Cardiac muscle cell (in vitro differentiated cells and primary cell): ENCODE measurements around the gene RHOU. TPM values are rescaled to one million over a fixed set of nuclear protein-coding genes. Genes with fewer than 3 reads are reported as not detected.

ENCODE experiments used
- DNase-seq, 2 donors: peaks; one replicate each; pipeline versions ENCODE4 v3.0.0 to v3.0.0-alpha.2; 2010 to 2017; ENCODE audit warnings: low read depth in 1 of 2, low spot score in 1 of 2
- H3K27ac ChIP-seq: fragments of 200-600 bp; sonication (generic); 2 replicates; pipeline ENCODE4 v1.5.1; 2016
- H3K27me3 ChIP-seq: fragments of 200-600 bp; sonication (generic); 2 replicates; pipeline ENCODE4 v1.6.0; 2016; ENCODE audit warnings: control low read depth
- H3K36me3 ChIP-seq: fragments of 200-600 bp; sonication (generic); 2 replicates; pipeline ENCODE4 v1.5.1; 2016; ENCODE audit warnings: control low read depth
- H3K4me1 ChIP-seq: fragments of 200-600 bp; sonication (generic); 2 replicates; pipeline ENCODE4 v1.8.1; 2017; ENCODE audit warnings: low read depth, mild to moderate bottlenecking, mixed run types
- H3K4me3 ChIP-seq: fragments of 200-600 bp; sonication (generic); 2 replicates; pipeline ENCODE4 v1.5.1; 2016; ENCODE audit warnings: mild to moderate bottlenecking
- H3K9me3 ChIP-seq: fragments of 200-600 bp; sonication (generic); 2 replicates; pipeline ENCODE4 v1.5.1; 2017; ENCODE audit warnings: low read depth, mild to moderate bottlenecking, control low read depth
- polyA plus RNA-seq: library from polyadenylated mRNA; unstranded; fragments of >200 nt; fragmentation: Nextera tagmentation; extraction: Ambion mirVana; gene quantifications from 2 replicates; pipeline ENCODE4 v1.2.1, GENCODE V29; 2016
- total RNA-seq: library from RNA; depleted of rRNA; stranded (reverse); fragments of >200 nt; gene quantifications from 2 replicates; pipeline ENCODE4 v1.2.3, GENCODE V29; 2016
- TF ChIP-seq, protein P1 (sequence below): IDR thresholded peaks from 2 replicates; pipeline ENCODE4 v1.5.1; 2012; ENCODE audit warnings: low read depth, mild to moderate bottlenecking, low read length

Gene RHOU
- total and polyA plus RNA-seq, 2 experiments from 2014 or later, result 1.2 to 2.3 TPM

DNA sequence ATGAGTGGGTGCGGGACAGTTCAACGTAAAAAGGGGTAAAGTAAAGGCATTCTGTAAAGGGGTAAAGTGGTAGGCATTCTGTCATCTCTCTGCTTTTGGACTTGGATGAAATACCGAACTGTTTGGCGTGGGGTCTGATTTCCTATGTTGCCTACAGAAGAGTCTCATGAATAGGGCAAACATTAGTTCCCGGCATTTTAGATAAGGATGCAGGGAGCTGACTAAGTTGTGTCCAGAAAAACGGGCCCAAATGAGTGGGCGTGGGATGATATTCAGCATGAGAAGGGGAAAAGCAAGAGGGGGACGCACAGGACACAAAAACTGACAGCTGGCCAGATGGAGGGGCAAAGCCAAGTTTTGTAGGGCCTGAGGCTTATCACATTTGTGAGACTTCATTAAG is 2.9 kb upstream of the RHOU start:
- DNase-seq, result no peak
- no peaks in the 10 kb centered on the region for H3K9me3 ChIP-seq
- H3K36me3 ChIP-seq, result no peaks in the 10 kb centered on the region
- no peaks in the 10 kb centered on the region for H3K4me1 ChIP-seq
- TF ChIP-seq, protein P1, sequence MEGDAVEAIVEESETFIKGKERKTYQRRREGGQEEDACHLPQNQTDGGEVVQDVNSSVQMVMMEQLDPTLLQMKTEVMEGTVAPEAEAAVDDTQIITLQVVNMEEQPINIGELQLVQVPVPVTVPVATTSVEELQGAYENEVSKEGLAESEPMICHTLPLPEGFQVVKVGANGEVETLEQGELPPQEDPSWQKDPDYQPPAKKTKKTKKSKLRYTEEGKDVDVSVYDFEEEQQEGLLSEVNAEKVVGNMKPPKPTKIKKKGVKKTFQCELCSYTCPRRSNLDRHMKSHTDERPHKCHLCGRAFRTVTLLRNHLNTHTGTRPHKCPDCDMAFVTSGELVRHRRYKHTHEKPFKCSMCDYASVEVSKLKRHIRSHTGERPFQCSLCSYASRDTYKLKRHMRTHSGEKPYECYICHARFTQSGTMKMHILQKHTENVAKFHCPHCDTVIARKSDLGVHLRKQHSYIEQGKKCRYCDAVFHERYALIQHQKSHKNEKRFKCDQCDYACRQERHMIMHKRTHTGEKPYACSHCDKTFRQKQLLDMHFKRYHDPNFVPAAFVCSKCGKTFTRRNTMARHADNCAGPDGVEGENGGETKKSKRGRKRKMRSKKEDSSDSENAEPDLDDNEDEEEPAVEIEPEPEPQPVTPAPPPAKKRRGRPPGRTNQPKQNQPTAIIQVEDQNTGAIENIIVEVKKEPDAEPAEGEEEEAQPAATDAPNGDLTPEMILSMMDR, result no peak
- no peak overlapping the region for H3K4me3 ChIP-seq
- H3K27me3 ChIP-seq, result peaks cover 57% of the 10 kb centered on the region
- H3K27ac ChIP-seq, result no peak overlapping the region

DNA sequence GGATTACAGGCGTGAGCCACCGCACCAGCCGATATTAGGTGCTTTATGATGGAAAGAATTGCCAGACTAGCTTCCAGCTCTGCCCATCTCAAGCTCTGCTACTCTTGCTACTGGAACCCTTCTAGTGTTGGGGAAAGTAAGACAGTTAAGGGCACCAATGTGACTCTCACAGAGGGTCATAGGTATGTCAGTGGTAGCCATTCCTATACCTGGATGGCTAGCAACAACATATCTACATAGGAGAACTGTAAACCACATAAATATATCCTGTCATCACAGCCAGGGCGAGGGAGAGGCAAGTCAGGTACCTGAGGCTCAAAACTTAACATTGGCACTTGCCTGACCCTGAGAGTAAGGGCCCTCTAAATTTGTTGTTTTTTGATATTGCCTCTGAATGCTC is 1.7 kb upstream of the RHOU start:
- TF ChIP-seq, protein P1, result no peak
- H3K27me3 ChIP-seq, result peaks cover 53% of the 10 kb centered on the region
- no peak overlapping the region for H3K4me3 ChIP-seq
- H3K9me3 ChIP-seq, result no peaks in the 10 kb centered on the region
- H3K4me1 ChIP-seq, result no peaks in the 10 kb centered on the region
- no peaks in the 10 kb centered on the region for H3K36me3 ChIP-seq
- DNase-seq, result no peak
- no peak overlapping the region for H3K27ac ChIP-seq

DNA sequence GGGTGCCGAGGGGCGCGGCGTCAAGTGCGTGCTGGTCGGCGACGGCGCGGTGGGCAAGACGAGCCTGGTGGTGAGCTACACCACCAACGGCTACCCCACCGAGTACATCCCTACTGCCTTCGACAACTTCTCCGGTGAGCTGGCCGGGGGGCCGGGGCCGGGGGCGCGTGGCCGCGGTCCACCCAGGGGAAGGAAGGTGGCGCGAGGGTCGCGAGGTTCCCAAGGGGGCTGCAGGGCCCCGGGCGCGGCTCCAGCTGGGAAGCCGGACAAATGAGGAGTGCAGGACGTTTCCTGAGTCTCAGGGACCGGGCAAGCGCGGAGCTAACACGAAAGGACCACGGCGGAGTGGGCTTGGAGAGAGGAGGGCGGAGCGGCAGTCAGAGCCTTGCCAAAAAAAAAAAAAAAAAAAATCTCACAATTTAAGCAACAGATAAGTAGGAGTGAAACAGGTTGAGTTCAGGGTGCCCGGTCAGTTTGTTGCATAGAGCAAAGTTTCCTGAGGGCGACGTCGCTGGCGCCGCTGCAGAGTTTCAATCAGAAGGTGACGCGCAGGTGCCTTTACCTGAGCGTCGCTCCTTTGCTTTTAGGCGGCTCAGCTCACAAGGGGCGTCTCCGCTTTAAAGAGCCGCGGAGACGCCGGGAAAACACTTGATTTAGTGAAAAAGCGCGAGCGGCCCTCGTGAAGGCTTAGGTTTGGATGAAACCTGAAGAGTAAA is 750 bp downstream of the RHOU start:
- H3K4me1 ChIP-seq, result no peaks in the 10 kb centered on the region
- no peak overlapping the region for H3K27ac ChIP-seq
- H3K27me3 ChIP-seq, result peaks cover 56% of the 10 kb centered on the region
- H3K9me3 ChIP-seq, result no peaks in the 10 kb centered on the region
- TF ChIP-seq, protein P1, result no peak
- DNase-seq, result peak; percentile 47 to 65
- peak overlapping the region; percentile 93 for H3K4me3 ChIP-seq
- no peaks in the 10 kb centered on the region for H3K36me3 ChIP-seq

DNA sequence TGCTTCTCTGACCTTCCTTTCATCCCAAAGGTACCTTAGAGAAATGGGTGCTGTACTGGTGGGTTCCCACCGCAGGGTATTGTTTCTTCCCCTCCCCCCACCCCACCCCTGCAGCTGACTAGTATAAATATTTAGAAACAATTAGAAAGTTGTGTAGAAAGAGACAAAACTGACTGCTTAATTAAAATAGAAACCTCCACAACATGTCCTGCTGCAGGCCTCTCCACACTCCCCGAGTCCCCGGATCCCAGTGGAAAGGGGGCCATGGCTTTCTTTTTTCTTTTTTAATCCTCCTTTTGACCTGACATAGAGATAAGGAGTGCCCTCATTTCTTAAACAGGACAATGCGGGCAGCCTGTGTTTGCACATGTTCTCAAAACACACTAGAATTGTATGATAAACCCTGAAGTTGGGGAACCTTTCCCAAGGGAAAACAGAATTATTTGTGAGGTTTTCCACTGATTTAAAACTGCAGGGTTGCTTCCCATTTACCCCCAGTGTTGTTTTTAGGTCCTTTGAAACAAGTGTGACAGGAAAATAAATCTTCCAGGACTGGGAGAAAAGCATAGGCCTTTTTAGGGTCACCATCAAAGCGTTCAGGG is 1.7 kb downstream of the RHOU start:
- Histone ChIP-seq H3K9me3 (no peaks in the 10 kb centered on the region), H3K4me1 (no peaks in the 10 kb centered on the region), H3K4me3 (peak overlapping the region; percentile 93), H3K27me3 (peaks cover 48% of the 10 kb centered on the region), H3K27ac (no peak overlapping the region), H3K36me3 (no peaks in the 10 kb centered on the region)
- TF ChIP-seq, protein P1, result no peak
- no peak for DNase-seq

DNA sequence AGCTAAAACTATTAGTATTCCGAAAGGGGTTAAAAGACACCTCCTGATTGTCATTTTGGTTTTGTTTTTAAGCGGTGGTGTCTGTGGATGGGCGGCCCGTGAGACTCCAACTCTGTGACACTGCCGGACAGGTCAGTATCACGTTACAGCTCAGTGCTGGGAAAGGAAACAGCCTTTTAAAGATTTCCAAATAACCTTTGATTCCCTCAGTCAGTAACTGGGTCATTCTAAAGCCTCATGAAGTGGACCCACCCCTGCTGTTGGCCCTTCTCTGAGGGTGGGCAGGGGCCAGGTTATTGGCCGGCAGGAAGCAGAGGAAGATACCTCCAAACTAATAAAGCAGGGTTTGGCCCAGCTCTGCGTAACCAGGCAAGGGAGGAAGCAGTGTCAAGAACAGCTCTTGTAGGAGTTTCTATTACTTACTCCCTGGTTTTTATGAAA is 2.3 kb downstream of the RHOU start:
- TF ChIP-seq, protein P1, result no peak
- Histone ChIP-seq H3K9me3 (no peaks in the 10 kb centered on the region), H3K36me3 (no peaks in the 10 kb centered on the region), H3K27ac (no peak overlapping the region), H3K4me3 (no peak overlapping the region), H3K4me1 (no peaks in the 10 kb centered on the region), H3K27me3 (peaks cover 49% of the 10 kb centered on the region)
- DNase-seq, result no peak
